Choroid plexus epithelial cell (primary cell): ENCODE data around the gene IGFBP2.

Source experiments
- DNase-seq: peaks from one replicate; pipeline ENCODE4 v3.0.0-alpha.2; 2010; ENCODE audit warnings: low read depth
- H3K4me3 ChIP-seq: 2 replicates; pipeline ENCODE4 v1.5.1; 2011; ENCODE audit warnings: low read depth, mild to moderate bottlenecking, control low read depth, low read length, moderate library complexity
- TF ChIP-seq, protein P1 (sequence below): conservative IDR thresholded peaks from 2 replicates; pipeline ENCODE4 v1.5.1; 2011; ENCODE audit warnings: low read depth, mild to moderate bottlenecking, control low read depth, inconsistent platforms, low read length, moderate library complexity

Gene IGFBP2

DNA sequence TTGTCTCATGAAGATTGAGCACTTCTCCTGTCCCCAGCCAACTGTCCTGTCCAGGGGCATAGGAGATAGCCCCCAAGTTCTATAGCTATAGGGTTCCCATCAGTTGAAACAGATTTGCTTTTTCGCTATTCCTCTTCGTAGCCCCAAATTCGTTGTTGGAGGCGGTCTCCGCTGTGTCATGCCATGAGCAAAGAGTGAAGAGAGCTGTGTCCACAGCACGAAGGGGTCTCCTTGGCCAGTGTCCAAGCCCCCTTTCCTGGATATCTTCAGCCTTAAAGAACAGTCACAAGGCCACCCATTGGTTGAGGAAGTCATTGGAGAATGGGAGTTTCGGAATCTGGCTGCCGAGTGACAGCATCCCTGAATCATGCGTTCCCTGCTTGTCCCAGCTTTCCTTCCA lies 41.2 kb downstream of the IGFBP2 start:
- TF ChIP-seq, protein P1, sequence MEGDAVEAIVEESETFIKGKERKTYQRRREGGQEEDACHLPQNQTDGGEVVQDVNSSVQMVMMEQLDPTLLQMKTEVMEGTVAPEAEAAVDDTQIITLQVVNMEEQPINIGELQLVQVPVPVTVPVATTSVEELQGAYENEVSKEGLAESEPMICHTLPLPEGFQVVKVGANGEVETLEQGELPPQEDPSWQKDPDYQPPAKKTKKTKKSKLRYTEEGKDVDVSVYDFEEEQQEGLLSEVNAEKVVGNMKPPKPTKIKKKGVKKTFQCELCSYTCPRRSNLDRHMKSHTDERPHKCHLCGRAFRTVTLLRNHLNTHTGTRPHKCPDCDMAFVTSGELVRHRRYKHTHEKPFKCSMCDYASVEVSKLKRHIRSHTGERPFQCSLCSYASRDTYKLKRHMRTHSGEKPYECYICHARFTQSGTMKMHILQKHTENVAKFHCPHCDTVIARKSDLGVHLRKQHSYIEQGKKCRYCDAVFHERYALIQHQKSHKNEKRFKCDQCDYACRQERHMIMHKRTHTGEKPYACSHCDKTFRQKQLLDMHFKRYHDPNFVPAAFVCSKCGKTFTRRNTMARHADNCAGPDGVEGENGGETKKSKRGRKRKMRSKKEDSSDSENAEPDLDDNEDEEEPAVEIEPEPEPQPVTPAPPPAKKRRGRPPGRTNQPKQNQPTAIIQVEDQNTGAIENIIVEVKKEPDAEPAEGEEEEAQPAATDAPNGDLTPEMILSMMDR: no peak
- no peak for DNase-seq
- H3K4me3 ChIP-seq: no peak overlapping the region

DNA sequence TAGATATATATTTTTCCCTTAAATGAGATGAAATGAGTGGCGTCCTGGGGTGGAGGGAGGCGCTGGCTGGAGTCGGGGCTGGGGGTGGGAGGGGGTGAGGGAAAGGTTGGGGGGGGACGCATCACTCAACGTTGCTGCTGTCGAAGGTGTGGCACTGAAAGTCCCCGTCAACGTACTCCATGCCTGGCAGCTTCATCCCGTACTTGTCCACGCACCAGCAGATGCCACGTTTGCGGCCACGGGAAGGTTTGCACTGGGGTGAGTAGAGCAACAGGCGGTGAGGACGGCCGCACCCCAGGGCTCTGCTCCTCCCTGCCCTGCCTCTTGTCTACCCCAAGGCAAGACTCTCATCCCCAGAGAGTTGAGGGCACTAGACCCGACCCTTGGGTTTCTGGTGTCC lies 43.4 kb downstream of the IGFBP2 start:
- no peak overlapping the region for H3K4me3 ChIP-seq
- TF ChIP-seq, protein P1: no peak
- DNase-seq: no peak

DNA sequence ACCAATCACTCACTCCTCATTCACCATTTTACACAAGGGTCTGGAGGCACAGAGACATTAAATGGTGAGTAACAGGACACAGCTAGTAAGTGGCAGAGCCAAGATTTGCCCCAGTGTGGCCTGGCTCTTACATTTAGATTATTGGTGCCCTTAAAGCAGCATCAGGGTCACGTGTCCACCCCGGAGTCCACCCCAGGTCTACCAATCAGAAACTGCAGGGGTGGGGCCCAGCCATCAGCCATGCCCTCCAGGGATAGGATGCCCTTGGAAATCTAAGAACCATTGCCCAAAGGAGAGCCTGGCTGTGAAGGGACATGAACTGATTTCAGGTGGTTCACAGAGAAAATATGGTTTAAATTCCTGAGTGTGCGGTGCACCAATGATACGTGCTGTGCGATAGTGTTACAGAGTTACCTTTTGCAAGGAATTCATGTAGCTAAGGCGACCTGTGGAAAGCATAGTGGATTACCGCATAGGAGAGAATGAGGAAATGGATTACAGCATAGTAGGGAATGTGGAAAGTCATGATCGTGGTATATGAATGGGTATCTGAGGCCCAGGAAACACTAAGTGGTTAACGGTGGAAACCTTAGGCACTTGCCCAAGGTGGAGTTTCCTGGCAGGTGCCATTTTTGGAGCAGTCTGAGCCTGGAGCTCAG lies 44.3 kb downstream of the IGFBP2 start:
- no peak for DNase-seq
- H3K4me3 ChIP-seq: no peak overlapping the region
- TF ChIP-seq, protein P1: no peak

DNA sequence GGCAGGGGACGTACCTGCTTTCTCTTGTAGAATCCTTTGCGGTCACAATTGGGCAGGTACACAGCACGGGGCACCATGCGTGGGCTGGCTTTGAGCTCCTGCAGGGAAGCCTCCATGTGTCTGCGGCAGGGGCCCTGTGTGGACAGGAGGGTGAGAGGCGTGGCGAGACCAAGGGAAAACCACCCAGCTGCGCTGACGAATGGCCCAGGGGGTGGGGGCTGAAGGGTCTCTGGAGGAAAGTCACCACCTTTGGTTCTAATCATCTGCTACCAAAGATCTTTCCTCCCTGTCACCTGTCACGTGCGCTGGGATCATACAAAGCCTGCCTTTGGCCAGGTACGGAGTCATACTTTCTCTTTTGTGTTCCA lies 44.9 kb downstream of the IGFBP2 start:
- no peak overlapping the region for H3K4me3 ChIP-seq
- TF ChIP-seq, protein P1: no peak
- DNase-seq: no peak

- TF ChIP-seq, protein P1: no peak
- DNase-seq: no peak
- no peak overlapping the region for H3K4me3 ChIP-seq
Observed at GRCh38 chr2:216678813-216679657, 45.8 kb downstream of the IGFBP2 start.

GRCh38 chr2:216679658-216680024 lies 46.4 kb downstream of the IGFBP2 start:
- TF ChIP-seq, protein P1: no peak
- DNase-seq: no peak
- no peak overlapping the region for H3K4me3 ChIP-seq
